Adrenal gland (tissue), 5 donors: Measurements from ENCODE around the gene HSPA12B.

Experiments
- CTCF ChIP-seq, 6 experiments: fragments of 450-650 bp in 4 of 6; fragments of 200-600 bp in 2 of 6; sonication (generic) in 1 of 6; IDR thresholded peaks; 1 replicate in 5 of 6; 2 replicates in 1 of 6; pipeline versions ENCODE4 v1.5.1 to v1.8.0; 2016 to 2021; ENCODE audit warnings: antibody characterized with exemption in 6 of 6, mild to moderate bottlenecking in 2 of 6, moderate library complexity in 1 of 6
- POLR2A ChIP-seq, 2 donors: fragments of 450-650 bp; IDR thresholded peaks; one replicate each; pipeline ENCODE4 v1.6.1; 2017; ENCODE audit warnings: antibody characterized with exemption in 2 of 2, mild to moderate bottlenecking in 2 of 2, moderate library complexity in 1 of 2
- donor health status: DM: no; HTN: no; CAD: no.

GRCh38 chr20:3698591-3699001 is 33.9 kb upstream of the HSPA12B start:
- TF ChIP-seq CTCF (IDR thresholded peaks at IDR 0.05): no peak
- TF ChIP-seq POLR2A (IDR thresholded peaks at IDR 0.05): no peak
